ENCODE measurements around the gene MON2.
"Not testable (repeated sequence)": the region's sequence is repeated elsewhere in the genome, so short reads cannot be mapped to it uniquely, and the experiment has no call there.

MON2 gene, protein sequence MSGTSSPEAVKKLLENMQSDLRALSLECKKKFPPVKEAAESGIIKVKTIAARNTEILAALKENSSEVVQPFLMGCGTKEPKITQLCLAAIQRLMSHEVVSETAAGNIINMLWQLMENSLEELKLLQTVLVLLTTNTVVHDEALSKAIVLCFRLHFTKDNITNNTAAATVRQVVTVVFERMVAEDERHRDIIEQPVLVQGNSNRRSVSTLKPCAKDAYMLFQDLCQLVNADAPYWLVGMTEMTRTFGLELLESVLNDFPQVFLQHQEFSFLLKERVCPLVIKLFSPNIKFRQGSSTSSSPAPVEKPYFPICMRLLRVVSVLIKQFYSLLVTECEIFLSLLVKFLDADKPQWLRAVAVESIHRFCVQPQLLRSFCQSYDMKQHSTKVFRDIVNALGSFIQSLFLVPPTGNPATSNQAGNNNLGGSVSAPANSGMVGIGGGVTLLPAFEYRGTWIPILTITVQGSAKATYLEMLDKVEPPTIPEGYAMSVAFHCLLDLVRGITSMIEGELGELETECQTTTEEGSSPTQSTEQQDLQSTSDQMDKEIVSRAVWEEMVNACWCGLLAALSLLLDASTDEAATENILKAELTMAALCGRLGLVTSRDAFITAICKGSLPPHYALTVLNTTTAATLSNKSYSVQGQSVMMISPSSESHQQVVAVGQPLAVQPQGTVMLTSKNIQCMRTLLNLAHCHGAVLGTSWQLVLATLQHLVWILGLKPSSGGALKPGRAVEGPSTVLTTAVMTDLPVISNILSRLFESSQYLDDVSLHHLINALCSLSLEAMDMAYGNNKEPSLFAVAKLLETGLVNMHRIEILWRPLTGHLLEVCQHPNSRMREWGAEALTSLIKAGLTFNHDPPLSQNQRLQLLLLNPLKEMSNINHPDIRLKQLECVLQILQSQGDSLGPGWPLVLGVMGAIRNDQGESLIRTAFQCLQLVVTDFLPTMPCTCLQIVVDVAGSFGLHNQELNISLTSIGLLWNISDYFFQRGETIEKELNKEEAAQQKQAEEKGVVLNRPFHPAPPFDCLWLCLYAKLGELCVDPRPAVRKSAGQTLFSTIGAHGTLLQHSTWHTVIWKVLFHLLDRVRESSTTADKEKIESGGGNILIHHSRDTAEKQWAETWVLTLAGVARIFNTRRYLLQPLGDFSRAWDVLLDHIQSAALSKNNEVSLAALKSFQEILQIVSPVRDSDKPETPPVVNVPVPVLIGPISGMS (N-terminal part only)

DNA sequence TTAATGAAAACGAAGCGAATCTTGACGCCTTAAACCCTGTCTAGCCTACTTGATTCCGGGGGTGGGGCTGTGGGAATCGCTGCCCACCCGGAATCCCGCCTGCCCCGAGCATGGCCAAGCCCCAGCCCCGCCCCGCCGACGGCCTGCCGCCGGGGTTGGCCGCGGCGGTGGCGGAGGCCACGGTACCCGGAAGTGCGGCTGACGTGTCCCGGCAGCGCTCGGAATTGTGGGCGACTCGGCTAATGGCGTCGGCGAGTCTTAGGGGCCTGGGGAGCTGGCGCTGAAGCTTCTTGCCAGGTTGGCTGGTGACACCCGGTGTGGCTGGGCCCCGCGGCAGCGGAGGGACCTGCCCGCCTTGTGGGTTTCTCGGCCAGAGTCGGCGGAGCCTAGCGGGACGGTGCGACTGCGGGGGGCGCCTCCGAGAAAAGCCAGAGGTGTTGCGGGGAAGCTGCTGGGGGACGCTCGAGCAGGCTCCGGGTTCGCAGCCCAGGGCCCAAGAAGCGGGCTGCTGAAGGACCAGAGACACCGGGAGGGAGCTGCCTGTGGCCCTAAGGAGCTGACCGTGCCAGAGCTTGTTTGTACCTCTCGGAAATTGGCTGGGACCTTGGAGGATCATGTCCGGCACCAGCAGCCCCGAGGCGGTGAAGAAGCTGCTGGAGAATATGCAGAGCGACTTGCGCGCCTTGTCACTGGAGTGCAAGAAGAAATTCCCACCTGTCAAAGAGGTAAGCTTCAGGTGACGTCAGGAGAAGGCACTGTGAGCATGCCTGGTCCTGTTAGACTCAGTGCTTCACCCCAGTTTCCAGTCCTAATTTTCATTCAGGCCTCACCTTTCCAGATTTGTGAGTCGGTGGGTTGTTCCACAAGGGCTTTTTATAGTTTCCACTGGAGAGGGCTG is at the start of gene MON2:
MON2 (plus strand) TSS at position 233 of the 898 bp plus-strand sequence; CDS start at position 615, 382 bp downstream.
- peak; percentile 89 for DNase-seq (ENCODE audit: low spot score)

DNA sequence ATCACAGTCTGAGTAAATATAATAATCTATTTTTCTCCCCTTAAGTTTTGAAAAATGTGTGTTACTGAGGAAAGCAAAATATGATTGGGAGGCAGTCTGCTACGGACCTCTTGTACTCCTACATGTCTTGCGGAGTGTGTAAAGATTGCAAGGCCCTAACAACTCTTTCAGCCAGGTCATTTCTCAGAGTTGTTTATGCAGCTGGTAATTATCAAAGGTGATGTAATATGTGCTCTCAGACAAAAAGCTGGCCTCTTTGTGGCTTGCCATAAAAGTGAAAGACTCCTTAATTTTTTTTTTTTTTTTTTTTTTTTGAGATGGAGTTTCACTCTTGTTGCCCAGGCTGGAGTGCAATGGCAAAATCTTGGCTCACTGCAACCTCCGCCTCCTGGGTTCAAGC is 40.5 kb upstream of the MON2 start:
- no peak for DNase-seq (ENCODE audit: low spot score)

DNA sequence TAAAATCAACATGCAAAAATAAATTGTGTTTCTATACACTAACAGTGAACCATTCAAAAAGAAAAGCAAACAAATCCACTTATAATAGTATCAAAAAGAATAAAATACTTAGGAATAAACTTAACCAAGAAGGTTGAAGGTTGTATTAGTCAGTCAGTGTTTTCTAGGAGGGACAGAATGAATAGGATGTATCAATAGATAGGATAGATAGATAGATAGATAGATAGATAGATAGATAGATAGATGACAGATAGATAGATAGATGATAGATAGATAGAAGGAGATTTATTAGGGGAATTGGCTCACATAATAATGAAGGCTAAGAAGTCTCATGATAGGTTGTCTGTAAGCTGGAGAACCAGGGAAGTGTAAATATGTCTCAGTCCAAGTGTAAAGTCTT is 37.2 kb upstream of the MON2 start:
- DNase-seq (ENCODE audit: low spot score), result no peak

DNA sequence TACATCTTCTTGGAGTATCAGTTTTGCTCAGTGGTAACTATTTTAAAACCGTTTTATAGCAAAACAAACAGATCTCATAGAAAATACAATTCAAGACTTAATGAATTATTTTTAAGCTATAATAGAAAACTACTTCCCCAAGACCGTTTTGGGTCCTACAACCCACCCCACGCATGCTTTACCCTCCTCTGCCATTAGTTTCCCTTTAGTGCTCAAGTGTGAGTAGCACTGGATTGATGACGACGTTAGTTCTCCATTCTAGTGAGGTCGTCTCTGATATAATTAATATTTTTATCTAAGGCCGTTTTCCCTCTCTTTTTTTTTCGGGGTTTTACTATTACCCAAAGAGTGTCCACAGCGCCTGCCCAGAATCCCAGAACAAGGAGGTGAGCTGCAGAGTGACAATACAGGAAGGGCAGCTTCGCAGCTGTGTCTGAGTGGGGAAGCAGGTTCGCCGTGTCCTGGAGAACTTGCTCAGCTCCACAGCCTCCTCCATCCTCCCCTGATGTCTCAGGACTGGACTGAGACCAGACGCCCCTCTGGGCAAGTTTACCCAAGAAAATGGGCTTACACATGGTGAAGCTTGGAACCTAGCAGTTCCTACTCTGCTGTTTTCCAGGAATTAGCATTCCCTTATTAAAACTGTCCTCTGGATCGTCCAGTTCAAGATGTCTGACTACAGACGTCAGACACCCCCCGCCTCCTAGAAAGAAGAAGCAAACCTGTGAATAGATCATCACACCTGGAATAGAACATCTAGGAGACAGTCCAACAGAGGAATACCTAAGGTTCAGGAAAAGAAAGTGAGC is 31.9 kb upstream of the MON2 start:
- DNase-seq (ENCODE audit: low spot score), result no peak

DNA sequence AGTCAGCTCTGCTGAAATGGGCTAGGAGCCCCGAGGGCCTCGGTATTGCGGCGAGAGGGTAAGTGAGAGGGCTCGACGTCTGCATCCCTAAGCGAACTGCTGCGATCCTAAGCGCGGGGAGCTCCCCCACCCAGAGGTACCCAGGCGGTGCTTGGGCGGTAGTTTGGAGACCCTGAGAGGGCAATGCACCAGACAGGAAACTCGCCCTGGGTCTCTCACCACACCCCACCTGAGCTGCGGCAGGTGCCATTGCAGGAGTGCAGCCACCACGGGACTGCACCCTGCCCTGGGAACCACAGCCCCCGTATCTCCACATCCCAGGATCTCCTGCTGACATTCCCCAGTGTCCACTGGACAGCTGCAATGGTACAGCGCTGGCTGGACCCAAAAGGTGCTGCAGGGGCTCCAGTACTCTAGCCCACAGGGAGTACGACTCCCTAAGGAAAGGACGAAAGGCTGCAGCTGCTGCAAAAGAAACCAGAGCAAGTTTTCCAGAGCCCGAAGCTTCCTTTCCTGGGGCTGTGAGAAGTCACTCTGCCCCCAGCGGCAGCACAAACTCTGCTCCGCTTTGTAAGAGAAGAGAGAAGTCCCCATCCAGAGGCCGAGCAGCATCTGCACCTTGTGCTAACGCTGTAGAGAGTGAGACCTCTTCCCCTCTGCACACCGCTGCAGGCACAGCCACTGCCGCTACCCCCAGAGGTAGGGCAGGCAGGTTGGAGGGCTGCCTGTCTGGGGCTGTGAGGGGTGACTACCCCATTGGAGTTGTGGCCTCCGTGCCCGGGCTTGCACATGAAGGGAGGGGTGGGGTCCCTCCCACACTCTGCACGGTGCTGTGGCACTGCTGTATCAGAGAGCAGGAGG is 31.1 kb upstream of the MON2 start:
- DNase-seq (ENCODE audit: low spot score), result peak; percentile 54

DNA sequence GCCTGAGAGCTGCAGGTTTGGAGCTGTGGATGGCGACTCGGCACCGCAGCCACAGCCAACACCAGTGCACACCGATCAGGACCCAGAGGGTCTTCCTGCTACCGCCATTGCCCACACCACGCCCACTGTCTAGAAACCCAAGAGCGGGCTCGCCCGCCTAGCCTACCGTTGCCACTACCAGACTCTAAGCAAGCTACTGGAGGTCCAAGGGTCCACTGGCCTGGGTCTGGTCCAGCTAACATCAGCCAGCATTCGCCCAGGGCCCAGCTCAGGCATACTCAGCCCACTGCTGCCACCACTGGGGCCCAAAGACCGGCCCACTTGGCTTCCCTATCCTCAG is 30.5 kb upstream of the MON2 start:
- no peak for DNase-seq (ENCODE audit: low spot score)

DNA sequence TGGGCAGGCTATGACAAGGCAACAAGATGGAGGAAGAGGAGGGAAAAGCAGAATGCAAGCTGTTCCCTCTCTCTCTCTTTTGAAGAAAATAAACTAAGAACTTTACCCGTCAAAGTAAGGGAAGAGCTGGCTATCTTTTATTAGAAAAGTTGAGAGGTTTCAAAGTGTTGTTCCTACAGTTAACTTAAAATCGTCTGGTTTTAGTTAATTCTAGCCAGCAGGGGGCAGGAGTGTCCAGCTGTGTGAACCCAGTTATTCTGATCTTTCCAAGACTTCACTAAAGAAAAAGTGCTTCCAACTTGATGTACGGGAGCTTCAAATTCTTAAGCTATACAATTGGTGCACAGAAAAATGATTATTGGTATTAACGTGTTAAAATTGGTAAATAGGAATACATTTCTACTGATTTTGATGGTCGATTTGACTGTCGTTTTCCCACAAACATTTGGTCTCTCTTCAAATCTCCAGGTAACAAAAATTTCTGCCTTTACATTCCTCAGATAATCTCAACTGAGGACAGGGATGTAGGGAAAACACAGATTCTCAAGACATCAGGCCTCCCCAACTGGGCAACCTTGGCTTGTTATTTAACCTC is 28.4 kb upstream of the MON2 start:
- peak; percentile 71 for DNase-seq (ENCODE audit: low spot score)

DNA sequence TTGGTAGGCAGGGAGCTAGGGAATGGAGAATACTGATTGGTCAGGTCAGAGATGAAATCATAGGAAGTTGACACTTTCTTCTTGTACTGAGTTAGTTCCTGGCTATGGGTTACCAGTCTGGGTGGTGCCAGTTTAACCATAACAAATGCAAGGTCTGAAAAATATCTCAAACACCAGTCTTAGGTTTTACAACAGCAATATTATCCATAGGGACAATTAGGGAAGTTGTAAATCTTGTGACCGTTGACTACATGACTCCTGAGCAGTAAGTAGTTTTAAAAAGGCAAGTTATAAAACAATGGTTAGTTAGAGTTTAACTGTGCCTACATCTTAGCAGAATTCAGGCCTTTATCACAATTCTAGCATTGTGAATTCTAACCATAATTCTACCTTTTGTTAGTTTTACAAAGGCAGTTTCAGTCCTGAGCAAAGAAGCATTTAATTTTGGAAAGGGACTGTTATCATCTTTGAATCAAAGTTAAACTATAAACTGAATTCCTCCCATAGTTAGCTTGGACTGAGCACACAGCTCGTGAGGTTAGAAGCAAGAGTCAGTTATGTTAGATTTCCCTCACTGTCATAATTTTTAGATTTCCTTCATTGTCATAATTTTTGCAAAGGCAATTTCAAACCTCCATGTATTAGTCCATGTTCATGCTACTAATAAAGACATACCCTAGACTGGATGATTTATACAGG is 19.7 kb upstream of the MON2 start:
- DNase-seq (ENCODE audit: low spot score), result no peak

DNA sequence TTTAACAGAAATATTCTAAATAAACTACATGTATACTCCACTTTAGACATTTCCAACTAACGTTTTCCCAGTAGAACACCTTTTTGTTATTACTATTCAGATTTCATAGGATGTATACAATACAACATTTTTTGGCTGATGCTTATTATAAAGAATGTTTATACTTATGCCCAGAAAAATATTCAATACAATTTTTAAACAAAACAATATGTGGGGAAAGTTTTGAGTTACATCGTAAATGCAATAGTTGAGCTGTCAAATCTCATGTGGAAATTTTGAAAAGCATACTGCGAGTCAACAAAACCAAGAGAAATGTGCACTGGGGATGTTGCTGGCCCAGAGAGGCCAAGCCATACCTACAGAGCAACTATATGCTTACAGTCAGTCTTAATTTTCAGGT is 18.2 kb upstream of the MON2 start:
- DNase-seq (ENCODE audit: low spot score), result no peak

DNA sequence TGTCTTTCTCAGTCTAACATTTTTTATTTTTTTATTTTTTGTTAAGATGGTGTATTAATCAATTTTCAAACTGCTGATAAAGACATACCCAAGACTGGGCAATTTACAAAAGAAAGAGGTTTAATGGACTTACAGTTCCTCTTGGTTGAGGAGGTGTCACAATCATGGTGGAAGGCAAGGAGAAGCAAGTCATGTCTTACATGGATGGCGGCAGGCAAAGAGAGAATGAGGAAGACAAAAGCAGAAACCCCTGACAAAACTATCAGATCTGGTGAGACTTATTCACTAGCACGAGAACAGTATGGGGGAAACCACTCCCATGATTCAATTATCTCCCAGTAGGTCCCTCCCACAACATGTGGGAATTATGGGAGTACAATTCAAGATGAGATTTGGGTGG is 11.2 kb upstream of the MON2 start:
- not testable (repeated sequence) for DNase-seq (ENCODE audit: low spot score)

DNA sequence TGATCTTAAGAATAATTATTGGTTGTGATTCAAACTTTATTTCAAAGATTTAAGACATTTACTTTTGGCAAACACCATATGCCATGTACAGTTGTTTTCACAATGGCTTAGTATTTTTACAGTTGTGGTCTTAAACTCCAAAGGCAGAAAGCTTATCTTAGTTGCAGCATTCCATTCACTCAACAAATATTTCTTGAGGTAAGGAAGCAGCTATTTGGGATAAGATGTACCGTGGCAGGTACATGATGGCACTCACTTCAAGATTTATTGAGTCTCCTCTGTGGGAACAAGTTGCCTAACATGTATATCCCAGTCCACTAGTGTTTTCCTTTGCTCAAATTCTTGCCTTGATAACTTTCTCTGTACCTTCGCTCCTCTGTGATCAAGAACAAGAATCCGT is 8.0 kb upstream of the MON2 start:
- no peak for DNase-seq (ENCODE audit: low spot score)

DNA sequence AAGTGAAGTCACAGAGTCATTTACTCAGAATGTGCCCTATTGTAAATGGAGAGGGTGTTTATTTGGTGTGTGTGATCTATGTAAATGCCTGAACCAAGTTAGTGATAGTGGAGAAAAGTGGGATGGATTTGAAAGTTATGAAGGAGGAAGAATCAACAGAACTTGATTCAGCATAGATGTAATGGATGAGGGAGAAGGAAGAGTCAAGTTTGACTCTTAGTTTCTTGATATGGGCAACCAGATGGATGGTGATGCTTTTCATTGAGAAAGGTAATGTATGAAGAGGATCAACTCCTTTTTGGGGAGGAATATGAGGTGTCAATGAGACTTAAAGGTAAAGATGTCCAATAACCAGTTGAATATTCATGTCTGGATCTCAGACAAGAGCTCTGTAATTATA is 6.7 kb upstream of the MON2 start:
- no peak for DNase-seq (ENCODE audit: low spot score)

DNA sequence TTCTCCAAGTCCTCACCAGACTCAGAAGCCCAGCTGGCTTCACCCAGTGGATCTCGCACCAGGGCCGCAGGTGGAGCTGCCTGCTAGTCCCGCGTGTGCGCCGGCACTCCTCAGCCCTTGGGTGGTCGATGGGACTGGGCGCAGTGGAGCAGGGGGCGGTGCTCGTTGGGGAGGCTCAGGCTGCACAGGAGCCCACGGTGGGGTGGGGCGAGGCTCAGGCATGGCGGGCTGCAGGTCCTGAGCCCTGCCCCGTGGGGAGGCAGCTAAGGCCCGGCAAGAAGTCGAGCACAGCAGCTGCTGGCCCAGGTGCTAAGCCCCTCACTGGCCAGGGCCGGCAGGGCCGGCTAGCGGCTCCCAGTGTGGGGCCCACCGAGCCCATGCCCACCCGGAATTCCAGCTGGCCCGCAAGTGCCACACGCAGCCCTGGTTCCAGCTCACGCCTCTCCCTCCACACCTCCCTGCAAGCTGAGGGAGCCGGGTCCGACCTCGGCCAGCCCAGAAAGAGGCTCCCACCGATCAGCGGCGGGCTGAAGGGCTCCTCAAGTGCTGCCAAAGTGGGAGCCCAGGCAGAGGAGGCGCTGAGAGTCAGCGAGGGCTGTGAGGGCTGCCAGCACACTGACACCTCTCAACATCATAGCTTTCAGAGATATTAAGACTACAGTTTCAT is 5.3 kb upstream of the MON2 start:
- not testable (repeated sequence) for DNase-seq (ENCODE audit: low spot score)

DNA sequence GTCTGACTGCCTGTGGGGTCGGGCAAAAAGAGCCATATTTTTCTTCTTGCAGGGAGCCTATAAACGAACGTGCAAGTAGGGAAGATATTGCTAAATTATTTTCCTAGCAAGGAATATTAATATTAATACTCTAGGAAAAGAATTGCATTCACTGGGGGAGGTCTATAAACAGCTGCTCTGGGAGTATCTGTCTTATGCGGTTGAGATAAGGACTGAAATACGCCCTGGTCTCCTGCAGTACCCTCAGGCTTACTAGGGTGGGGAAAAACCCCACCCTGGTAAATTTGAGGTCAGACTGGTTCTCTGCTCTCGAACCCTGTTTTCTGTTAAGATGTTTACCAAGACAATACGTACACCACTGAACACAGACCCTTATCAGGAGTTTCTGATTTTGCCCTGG is 3.4 kb upstream of the MON2 start:
- DNase-seq (ENCODE audit: low spot score), result not testable (repeated sequence)

DNA sequence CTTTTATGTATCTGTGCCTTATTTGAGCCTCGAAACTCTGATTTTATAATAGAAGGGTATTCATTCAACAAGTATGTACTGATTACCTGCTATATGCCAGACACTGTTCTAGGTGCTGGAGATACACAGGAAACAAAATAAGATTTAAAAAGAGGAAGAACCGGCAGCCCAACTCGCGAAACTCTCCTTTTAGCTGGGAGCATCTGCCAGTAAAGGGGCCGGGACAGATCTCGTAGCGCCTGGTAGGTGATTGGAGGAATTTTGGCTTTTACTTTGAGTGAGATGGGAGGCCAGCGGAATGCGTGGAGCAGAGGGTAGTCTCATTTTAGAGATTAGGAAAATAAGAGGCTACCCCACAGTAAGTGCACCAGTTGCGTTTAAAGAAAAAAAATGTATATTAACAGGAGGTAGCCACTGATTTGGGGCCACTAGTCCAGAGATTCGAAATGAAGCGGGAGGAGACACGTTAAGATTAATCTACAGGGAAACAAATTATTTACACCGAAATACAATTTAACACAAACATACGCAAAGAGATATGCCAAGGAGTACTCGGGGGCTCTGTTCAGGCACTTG is 520 bp upstream of the MON2 start:
- DNase-seq (ENCODE audit: low spot score), result peak; percentile 54

DNA sequence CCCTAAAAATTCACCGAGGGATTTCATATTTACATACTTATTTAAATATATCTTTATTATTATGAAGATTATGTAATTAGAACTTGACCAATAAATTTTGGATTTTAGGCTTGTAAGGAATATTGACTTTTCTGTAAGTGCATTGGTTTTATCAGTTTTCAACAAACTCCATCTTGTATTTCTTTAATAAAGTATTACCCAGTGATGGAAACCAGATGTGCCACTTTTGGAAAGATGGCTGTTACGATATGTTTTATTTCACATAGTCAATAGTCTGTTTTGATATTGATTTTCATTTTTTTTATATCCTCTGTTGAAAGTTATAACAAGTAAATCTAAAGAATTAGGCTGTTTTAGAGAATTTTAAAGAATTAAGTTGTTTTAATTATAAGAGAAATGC is 1.8 kb downstream of the MON2 start:
- no peak for DNase-seq (ENCODE audit: low spot score)

DNA sequence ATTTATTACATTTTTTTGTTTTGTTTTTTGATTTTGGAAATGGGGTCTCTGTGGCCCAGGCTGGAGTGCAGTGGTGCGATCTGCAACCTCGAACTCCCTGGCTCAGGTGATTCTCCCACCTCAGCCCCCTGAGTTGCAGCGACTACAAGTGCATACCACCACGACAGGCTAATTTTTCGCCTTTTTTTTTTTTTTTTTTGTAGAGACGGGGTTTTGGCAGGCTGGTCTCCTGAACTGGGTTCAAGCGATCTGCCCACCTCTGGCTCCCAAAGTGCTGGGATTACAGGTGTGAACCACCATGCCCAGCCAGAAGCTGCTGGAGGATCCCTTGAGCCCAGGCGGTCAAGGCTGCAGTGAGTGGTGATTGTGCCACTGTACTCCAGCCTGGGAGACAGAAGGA is 2.3 kb downstream of the MON2 start:
- DNase-seq (ENCODE audit: low spot score), result no peak

DNA sequence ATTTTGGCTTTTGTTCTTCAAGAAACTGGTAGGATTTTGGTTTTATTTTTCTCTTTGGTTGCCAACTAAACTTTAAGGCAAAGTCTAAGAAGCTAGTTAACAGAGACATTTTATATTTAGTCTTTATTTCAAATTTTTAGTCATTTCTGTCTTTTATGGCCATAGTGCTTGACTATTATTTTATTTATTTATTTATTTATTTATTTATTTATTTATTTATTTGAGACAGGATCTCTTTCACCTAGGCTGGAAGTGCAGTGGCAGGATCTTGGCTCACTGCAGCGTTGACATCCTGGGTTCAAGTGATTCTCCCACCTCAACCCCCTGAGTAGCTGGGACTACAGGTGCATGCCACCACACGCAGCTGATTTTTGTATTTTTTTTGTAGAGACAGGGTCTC is 3.1 kb downstream of the MON2 start:
- DNase-seq (ENCODE audit: low spot score), result no peak

Data from globus pallidus (tissue), 1 donor.